ENCODE results near the gene ACTL7A.
"Not testable (repeated sequence)": the region's sequence is repeated elsewhere in the genome, so short reads cannot be mapped to it uniquely, and the experiment has no call there.

ACTL7A gene

DNA sequence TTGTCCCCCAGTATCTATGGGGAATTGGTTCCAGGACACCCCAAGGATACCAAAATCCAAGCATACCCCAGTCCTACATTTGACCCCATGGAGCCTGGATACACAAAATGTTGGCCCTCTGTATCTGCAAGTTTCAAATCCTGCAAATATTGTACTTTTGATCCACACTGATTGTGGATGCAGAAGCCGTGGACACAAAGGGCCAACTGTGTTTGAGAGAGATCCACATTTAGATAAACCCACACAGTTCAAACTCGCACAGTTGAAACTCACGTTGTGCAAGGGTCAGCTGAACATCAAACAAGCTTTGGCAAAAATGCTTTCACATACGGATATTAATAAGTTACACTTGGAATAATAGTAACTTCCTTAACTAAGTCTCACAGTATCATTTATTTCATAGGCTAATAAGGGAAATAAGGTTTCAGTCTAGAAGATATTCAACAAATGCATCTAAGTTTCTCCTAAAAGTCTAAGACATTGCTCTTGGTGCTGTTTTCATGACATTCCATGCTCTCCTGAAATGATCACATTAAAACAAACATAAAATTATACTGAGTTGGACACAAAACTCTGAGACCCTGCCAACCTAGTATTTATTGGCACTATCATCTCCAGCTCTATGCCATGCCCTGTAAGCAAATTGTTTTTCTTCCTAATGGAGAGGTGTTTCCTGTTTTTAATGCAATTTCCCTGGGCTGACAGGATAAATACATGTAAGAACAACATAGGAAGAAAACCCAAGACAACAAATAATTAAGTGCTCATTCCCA lies 32.3 kb downstream of the ACTL7A start:
- H3K4me3 ChIP-seq (IDR thresholded peaks at IDR 0.05; ENCODE audit: insufficient read depth, low read depth, low read length) = no peak overlapping the region
- H3K4me1 ChIP-seq (ENCODE audit: low read depth, poor library complexity, severe bottlenecking) = peaks cover 10% of the 10 kb centered on the region
- H2AFZ ChIP-seq (ENCODE audit: low read depth) = no peak overlapping the region
- TF ChIP-seq CTCF (conservative IDR thresholded peaks at IDR 0.05; ENCODE audit: low read depth, low read length) = no peak
- H4K20me1 ChIP-seq (ENCODE audit: insufficient read depth) = no peaks in the 10 kb centered on the region
- no peaks in the 10 kb centered on the region for H3K27me3 ChIP-seq (ENCODE audit: insufficient read depth, low read depth)
- H3K9ac ChIP-seq = no peak overlapping the region
- H3K4me2 ChIP-seq = no peak overlapping the region
- no peaks in the 10 kb centered on the region for H3K36me3 ChIP-seq (ENCODE audit: insufficient read depth)
- no peak overlapping the region for H3K27ac ChIP-seq
- H3K79me2 ChIP-seq (ENCODE audit: insufficient read depth, low read depth) = no peaks in the 10 kb centered on the region

DNA sequence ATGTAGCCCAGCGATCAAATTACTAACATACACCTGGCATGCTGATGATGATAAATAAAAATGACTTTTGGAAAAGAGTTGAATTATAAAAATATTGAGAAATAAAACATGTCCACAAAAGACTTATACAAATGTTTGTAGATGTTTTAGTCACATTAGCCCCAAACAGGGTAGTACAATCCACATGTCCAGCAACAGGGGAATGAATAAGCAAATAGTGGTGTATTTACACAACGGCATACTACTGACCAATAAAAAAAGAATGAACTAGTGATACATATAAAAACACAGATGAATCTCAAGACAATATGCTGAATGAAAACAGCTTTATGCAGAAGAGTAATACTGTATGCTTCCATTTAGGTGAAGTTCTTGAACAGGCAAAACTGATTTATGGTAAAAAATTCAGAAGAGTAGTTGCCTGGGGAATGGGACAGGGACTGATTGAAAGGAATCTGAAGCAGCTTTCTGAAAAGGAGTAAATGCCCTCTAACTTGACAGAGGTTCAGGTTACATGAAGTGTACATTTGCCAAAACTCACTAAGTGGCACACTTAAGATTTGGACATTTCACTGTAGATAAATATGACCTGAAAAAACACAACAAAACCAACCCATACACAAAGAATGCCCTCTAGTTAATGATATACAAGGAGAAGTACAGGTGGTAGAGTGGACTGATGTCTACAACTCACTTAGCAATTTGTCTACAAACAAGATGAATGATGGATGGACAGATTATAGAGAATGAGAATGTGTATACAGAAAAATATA lies 35.4 kb downstream of the ACTL7A start:
- no peak overlapping the region for H3K4me3 ChIP-seq (IDR thresholded peaks at IDR 0.05; ENCODE audit: insufficient read depth, low read depth, low read length)
- H4K20me1 ChIP-seq (ENCODE audit: insufficient read depth) = no peaks in the 10 kb centered on the region
- H3K36me3 ChIP-seq (ENCODE audit: insufficient read depth) = no peaks in the 10 kb centered on the region
- no peaks in the 10 kb centered on the region for H3K27me3 ChIP-seq (ENCODE audit: insufficient read depth, low read depth)
- no peaks in the 10 kb centered on the region for H3K4me1 ChIP-seq (ENCODE audit: low read depth, poor library complexity, severe bottlenecking)
- H3K9ac ChIP-seq = no peak overlapping the region
- no peak overlapping the region for H2AFZ ChIP-seq (ENCODE audit: low read depth)
- no peak overlapping the region for H3K27ac ChIP-seq
- no peak overlapping the region for H3K4me2 ChIP-seq
- TF ChIP-seq CTCF (conservative IDR thresholded peaks at IDR 0.05; ENCODE audit: low read depth, low read length) = no peak
- no peaks in the 10 kb centered on the region for H3K79me2 ChIP-seq (ENCODE audit: insufficient read depth, low read depth)

DNA sequence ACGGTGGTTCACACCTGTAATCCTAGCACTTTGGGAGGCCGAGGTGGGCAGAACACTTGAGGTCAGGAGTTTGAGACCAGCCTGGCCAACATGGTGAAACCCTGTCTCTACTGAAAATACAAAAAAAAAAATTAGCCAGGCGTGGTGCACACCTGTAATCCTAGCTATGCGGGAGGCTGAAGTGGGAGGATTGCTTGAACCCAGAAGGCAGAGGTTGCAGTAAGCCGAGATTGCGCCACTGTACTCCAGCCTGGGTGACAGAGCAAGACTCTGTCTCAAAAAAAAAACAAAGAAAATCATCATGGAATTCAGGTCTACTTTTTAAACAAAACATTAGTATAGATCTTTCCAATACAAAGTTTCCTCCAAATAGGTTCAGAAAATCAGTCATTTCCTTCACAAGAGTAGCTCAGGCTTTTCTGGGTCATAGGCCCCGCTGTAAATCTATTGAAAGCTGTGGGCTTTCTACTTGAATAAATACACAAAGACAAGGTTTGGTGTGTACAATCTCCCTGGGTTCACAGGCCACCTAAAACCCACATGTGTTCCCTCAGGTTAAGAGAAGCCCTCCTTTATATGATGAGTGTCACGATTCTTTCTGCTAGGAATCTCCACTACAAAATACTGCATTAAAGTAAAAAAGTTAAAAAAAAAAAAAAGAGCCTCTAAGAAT lies 37.1 kb downstream of the ACTL7A start:
- not testable (repeated sequence) for H3K27ac ChIP-seq; H2AFZ ChIP-seq (ENCODE audit: low read depth); H3K4me2 ChIP-seq; H3K79me2 ChIP-seq (ENCODE audit: insufficient read depth, low read depth); H3K4me1 ChIP-seq (ENCODE audit: low read depth, poor library complexity, severe bottlenecking); H3K4me3 ChIP-seq (IDR thresholded peaks at IDR 0.05; ENCODE audit: insufficient read depth, low read depth, low read length); H3K27me3 ChIP-seq (ENCODE audit: insufficient read depth, low read depth); H3K9ac ChIP-seq; H4K20me1 ChIP-seq (ENCODE audit: insufficient read depth); H3K36me3 ChIP-seq (ENCODE audit: insufficient read depth)

- H3K4me1 ChIP-seq (ENCODE audit: low read depth, poor library complexity, severe bottlenecking) = no peaks in the 10 kb centered on the region
- H3K4me2 ChIP-seq = no peak overlapping the region
- no peak overlapping the region for H2AFZ ChIP-seq (ENCODE audit: low read depth)
- no peaks in the 10 kb centered on the region for H4K20me1 ChIP-seq (ENCODE audit: insufficient read depth)
- no peak overlapping the region for H3K9ac ChIP-seq
- no peaks in the 10 kb centered on the region for H3K36me3 ChIP-seq (ENCODE audit: insufficient read depth)
- no peaks in the 10 kb centered on the region for H3K79me2 ChIP-seq (ENCODE audit: insufficient read depth, low read depth)
- H3K4me3 ChIP-seq (IDR thresholded peaks at IDR 0.05; ENCODE audit: insufficient read depth, low read depth, low read length) = no peak overlapping the region
- no peak overlapping the region for H3K27ac ChIP-seq
- TF ChIP-seq CTCF (conservative IDR thresholded peaks at IDR 0.05; ENCODE audit: low read depth, low read length) = no peak
- H3K27me3 ChIP-seq (ENCODE audit: insufficient read depth, low read depth) = no peaks in the 10 kb centered on the region
These were observed 38.1 kb downstream of the ACTL7A start for GRCh38 chr9:108900176-108900575.

All from KMS-11 (cell line).